HG02852 (cell line): ENCODE results near the gene CCDC30.
A peak's percentile ranks its signal among the peaks of the same experiment; 100 is the strongest.
"Not testable (repeated sequence)": the region's sequence is repeated elsewhere in the genome, so short reads cannot be mapped to it uniquely, and the experiment has no call there.

Experiments used
- ATAC-seq: cut with Tn5 transposase; IDR thresholded peaks from one replicate; pipeline ENCODE4 v1.9.1; 2021; ENCODE audit warnings: mild to moderate bottlenecking, moderate library complexity; ENCODE audit not compliant: unreplicated experiment

Gene CCDC30

GRCh38 chr1:42627205-42627604 lies 164.1 kb downstream of the CCDC30 start:
- not testable (repeated sequence) for ATAC-seq

- no peak for ATAC-seq
These were observed 176.0 kb downstream of the CCDC30 start for GRCh38 chr1:42639116-42639515.

DNA sequence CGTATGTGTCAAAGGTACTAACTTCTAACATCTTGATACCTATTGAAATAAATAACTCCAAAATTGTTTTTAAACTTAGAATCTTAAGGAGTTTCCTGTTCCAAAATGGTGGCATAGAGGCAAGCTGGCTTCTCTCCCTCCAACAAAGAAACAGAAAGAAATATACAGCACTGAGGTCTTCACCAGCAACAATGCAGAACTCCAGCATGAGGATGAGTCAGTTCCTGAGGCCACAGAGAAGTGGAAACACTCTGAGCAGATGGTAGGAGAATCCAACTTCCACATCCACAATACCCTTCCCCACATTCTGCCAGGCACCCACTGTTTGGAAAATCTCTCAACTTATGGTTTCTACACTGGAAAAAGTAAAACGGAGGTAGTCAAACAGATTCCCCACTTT lies 183.0 kb downstream of the CCDC30 start:
- ATAC-seq: no peak

DNA sequence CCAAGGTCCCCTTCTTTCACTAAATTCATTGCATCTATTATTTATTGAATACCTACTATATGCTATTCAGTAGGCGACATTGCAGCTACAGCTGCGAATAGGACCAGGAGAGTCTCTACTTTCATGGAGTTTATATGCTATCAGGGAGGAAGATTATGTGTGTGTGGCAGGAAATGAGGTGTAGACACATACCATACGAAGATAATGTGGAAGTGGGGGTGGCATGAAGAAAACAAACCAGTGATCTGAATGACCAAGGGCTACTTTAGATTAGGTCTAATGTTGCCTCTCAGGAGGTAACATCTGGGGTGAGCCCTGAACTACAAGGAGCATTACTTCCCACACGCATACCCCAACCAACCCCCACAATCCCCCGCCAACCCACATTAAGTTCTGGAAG lies 194.1 kb downstream of the CCDC30 start:
- no peak for ATAC-seq

DNA sequence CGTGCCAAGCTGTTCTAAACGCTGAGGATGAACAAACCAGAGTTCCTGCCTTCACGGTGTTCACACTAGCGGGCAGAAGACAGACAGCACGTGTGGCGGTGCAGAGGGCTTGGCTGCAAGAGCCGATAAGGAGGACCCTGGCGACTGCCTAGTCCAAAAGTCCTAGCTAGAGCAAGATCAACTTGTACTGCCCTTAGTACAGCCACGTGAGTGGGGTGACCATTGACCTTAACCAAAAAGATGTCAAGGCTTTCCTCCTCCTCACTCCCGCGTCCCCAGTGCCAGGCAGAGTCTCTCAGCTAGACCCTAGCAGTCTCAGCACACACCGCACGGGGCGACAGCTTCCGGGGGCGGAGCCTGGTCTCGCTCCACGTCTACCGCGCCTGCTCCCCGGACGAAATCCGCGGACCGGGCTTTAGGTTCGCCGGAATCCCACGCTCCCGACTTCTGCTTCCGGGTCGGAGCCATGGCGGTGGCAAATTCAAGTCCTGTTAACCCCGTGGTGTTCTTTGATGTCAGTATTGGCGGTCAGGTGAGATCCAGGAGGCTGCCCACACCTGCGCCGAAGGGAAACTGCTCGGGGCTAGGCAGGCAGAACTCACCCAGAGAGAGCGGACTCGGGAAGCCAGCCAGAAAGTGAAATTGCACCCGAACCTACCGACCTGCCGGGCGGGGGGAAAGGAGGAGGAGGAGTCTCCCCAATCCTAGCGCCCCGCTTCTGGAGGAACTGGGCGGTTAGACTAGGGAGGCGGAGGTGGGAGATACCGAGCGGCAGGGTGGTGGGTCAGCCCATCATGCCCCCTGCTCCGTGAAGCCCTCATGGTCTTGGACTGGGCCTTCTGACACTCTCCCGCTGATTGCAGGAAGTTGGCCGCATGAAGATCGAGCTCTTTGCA lies 195.1 kb downstream of the CCDC30 start, which contains the start of gene PPIH:
PPIH (plus strand) TSS at position 443 of the 896 bp plus-strand sequence; CDS start at position 467, 24 bp downstream.
- peak; percentile 92 for ATAC-seq

GRCh38 chr1:42658877-42659337 lies 195.8 kb downstream of the CCDC30 start:
- peak; percentile 4 for ATAC-seq

- ATAC-seq: no peak
These were observed 197.9 kb downstream of the CCDC30 start for GRCh38 chr1:42660907-42661500.

- no peak for ATAC-seq
These were observed 206.8 kb downstream of the CCDC30 start for GRCh38 chr1:42669936-42670335.

GRCh38 chr1:42670425-42670824 lies 207.3 kb downstream of the CCDC30 start:
- no peak for ATAC-seq

GRCh38 chr1:42674214-42674613 lies 211.1 kb downstream of the CCDC30 start:
- ATAC-seq: no peak

GRCh38 chr1:42674682-42675081 lies 211.6 kb downstream of the CCDC30 start:
- no peak for ATAC-seq

GRCh38 chr1:42675467-42675866 lies 212.4 kb downstream of the CCDC30 start:
- no peak for ATAC-seq

DNA sequence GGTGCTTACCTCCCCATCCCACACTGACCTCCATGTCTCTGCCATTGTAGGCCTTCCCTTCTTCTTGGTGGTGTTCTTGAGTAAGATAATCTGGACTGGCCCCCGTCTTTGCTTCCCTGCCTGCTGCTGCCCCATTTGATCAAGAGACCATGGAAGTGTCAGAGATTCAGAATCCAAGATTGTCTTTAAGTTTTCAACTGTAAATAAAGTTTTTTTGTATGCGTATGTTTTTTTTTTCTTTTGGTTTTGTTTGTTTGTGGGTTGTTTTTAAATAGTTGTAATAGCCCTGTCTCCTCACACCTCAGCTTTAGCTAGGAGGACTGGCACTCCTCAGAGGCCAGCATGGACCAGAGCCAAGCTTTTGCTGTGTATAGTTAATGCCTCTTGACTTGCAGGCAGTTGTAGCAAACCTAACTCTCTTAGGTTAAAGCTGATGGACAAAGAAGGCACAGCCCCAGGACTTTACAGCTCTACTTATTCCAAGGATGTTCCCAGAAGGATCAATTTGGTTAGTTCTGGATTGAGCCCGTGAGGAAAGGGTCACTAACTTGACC lies 213.5 kb downstream of the CCDC30 start:
- ATAC-seq: no peak

GRCh38 chr1:42679364-42679983 lies 216.4 kb downstream of the CCDC30 start:
- ATAC-seq: no peak

GRCh38 chr1:42680055-42680454 lies 217.0 kb downstream of the CCDC30 start:
- ATAC-seq: no peak

DNA sequence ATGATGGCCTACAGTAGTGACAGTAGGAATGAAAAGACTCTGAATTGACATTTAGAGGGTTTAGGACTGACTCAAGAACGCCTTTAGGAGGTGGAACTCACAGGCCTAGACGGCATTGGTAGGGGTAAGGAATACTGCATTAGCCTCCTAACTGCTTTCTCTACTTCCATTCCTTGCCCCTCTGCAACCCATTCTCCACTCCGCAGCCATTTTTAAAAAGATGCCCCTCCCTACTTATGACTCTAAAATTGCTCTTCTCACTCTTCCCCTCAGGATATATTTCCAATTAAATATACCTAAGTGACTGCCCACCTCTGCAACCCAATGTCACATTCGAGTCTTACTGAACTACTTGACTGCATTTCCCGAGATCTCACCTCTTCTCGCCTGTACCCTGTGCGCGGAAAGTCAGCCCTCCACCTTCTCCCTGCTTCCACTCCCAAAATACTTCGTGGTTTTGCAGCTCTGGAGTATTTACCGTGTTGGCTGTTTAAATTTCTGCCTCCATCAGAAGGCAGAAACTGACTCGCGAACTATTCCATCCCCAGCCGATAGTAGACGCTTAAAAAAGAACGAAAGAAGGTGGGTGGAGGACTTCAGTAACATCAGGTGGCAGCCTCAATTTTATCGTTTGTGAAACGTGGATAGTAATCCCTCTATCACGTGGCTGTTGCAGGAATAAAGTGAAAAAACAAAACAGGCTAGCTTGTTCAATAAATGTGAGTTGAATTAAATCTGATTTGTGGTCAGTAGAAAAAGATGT lies 218.0 kb downstream of the CCDC30 start:
- no peak for ATAC-seq

DNA sequence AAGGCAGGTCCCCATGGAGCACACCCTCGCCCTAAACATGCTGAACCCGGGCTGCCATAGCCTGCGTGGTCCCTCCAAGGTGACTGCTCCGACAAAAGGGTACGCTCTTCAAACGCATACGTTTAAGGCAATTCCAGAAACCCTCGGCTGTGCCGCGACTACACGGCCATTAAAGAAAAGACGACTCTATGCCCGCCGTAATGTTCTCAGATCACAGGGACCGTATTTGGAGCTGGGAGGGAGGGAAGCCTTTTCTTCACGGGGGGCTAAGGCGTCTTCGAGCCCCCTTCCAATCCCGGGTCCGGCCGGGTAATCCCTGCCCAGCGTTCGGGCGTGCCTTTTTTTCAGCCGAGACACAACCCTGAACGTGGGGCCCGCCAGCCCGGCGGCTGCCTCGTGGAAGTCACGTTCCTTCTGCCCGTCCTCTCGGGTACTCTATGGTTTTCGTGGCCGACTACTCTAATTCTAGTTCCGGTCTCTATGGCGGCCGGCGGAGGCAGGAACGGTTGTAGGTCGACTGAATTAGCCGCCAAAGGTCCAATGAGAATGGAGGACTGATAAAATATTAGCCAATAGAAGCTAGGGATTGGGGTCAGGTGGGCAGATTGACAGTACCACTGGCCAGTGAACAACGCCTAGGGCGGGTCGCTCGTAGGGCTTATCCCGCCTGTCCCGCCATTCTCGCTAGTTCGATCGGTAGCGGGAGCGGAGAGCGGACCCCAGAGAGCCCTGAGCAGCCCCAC lies 218.8 kb downstream of the CCDC30 start, which contains the start of gene YBX1:
YBX1 (plus strand) TSS at position 678 of the 743 bp plus-strand sequence. CDS start 148 bp downstream, outside the sequence.
- peak; percentile 88 for ATAC-seq

- peak; percentile 26 for ATAC-seq
These were observed 219.3 kb downstream of the CCDC30 start for GRCh38 chr1:42682484-42682738.

GRCh38 chr1:42682739-42683531 lies 219.8 kb downstream of the CCDC30 start:
- ATAC-seq: peak; percentile 49
